ENCODE measurements around the gene TRIM68. TPM values are rescaled to one million over a fixed set of nuclear protein-coding genes. Genes with fewer than 3 reads are reported as not detected.

TRIM68 gene
- total RNA-seq, 2 experiments from 2014 or later = 4.1 to 5.4 TPM

GRCh38 chr11:4610258-4610935 is 2.4 kb upstream of the TRIM68 start:
- peaks cover 3% of the 10 kb centered on the region for H3K9me3 Mint-ChIP-seq
- Histone ChIP-seq H3K4me1 (ENCODE audit: insufficient read depth, low read length) (peaks cover 23% of the 10 kb centered on the region), H3K27ac (ENCODE audit: low read depth in 1 of 2, low read length in 2 of 2) (peak overlapping the region in 1 of 2 donors; percentile 53), H3K4me3 (ENCODE audit: low read length) (peak overlapping the region; percentile 35), H3K27me3 (ENCODE audit: control insufficient read depth in 1 of 2, insufficient read depth in 2 of 2, low read length in 2 of 2) (no peaks in the 10 kb centered on the region), H3K36me3 (ENCODE audit: insufficient read depth, low read length) (peaks cover under 1% of the 10 kb centered on the region), H3K9me3 (ENCODE audit: control insufficient read depth in 1 of 2, insufficient read depth in 1 of 2, low read length in 2 of 2) (no peaks in the 10 kb centered on the region)
- DNase-seq (peak in 4 of 14 experiments; percentile 25 to 67 (median 32)), ATAC-seq (ENCODE audit: poor library complexity) (no peak)
- TF ChIP-seq CTCF (IDR thresholded peaks at IDR 0.05) = no peak
- peaks cover 53% of the 10 kb centered on the region for H3K4me1 Mint-ChIP-seq (ENCODE audit: low read depth)
- intact Hi-C loops (cut with DNase I, micrococcal nuclease) = no loop called here
- CTCF ChIA-PET = no interaction called here
- peak overlapping the region; percentile 86 for H3K27ac Mint-ChIP-seq
- H3K4me3 Mint-ChIP-seq = peak overlapping the region; percentile 87
- POLR2A ChIA-PET = no interaction called here
- no peaks in the 10 kb centered on the region for H3K27me3 Mint-ChIP-seq
- peaks cover 7% of the 10 kb centered on the region for H3K36me3 Mint-ChIP-seq (ENCODE audit: low read depth)

- intact Hi-C loops (cut with DNase I, micrococcal nuclease) = loop anchor here in 1 of 2 experiments (5.0 to 10.0 kb wide), 3 partner anchors 215 to 1630 kb away; partner anchors contain the start of genes CNGA4 and TRIM21
- no peaks in the 10 kb centered on the region for H3K27me3 Mint-ChIP-seq
- H3K4me3 ChIP-seq (ENCODE audit: low read length) = peak overlapping the region; percentile 81
- ChIA-PET CTCF (interaction anchor here (1.3 kb wide), 1 partner anchor 30 kb away, joined by 5 read pairs; the partner anchor contains the start of gene OR51D1), POLR2A (no interaction called here)
- peaks cover 34% of the 10 kb centered on the region for H3K36me3 Mint-ChIP-seq (ENCODE audit: low read depth)
- H3K4me1 Mint-ChIP-seq (ENCODE audit: low read depth) = peaks cover 53% of the 10 kb centered on the region
- H3K4me3 Mint-ChIP-seq = peak overlapping the region; percentile 87
- peaks cover 3% of the 10 kb centered on the region for H3K9me3 Mint-ChIP-seq
- H3K27ac Mint-ChIP-seq = peak overlapping the region; percentile 86
- no peaks in the 10 kb centered on the region for H3K9me3 ChIP-seq (ENCODE audit: control insufficient read depth in 1 of 2, insufficient read depth in 1 of 2, low read length in 2 of 2)
- peaks cover 23% of the 10 kb centered on the region for H3K4me1 ChIP-seq (ENCODE audit: insufficient read depth, low read length)
- ATAC-seq (ENCODE audit: poor library complexity) = no peak
- H3K27me3 ChIP-seq (ENCODE audit: control insufficient read depth in 1 of 2, insufficient read depth in 2 of 2, low read length in 2 of 2) = no peaks in the 10 kb centered on the region
- peak in 1 of 14 experiments; percentile 4 for DNase-seq
- H3K36me3 ChIP-seq (ENCODE audit: insufficient read depth, low read length) = peaks cover 29% of the 10 kb centered on the region
- no peak for TF ChIP-seq CTCF (IDR thresholded peaks at IDR 0.05)
- no peak overlapping the region for H3K27ac ChIP-seq (ENCODE audit: low read depth in 1 of 2, low read length in 2 of 2)
These were observed 935 bp downstream of the TRIM68 start for GRCh38 chr11:4607096-4607495.

- Mint-ChIP-seq H3K9me3 (peaks cover 3% of the 10 kb centered on the region), H3K4me1 (ENCODE audit: low read depth) (peaks cover 53% of the 10 kb centered on the region), H3K4me3 (peak overlapping the region; percentile 87), H3K27ac (peak overlapping the region; percentile 86), H3K36me3 (ENCODE audit: low read depth) (peaks cover 41% of the 10 kb centered on the region), H3K27me3 (no peaks in the 10 kb centered on the region)
- ChIA-PET CTCF (interaction anchor here (1.3 kb wide), 1 partner anchor 31 kb away, joined by 5 read pairs; the partner anchor contains the start of gene OR51D1), POLR2A (no interaction called here)
- Histone ChIP-seq H3K36me3 (ENCODE audit: insufficient read depth, low read length) (peaks cover 36% of the 10 kb centered on the region), H3K4me1 (ENCODE audit: insufficient read depth, low read length) (peaks cover 23% of the 10 kb centered on the region), H3K9me3 (ENCODE audit: control insufficient read depth in 1 of 2, insufficient read depth in 1 of 2, low read length in 2 of 2) (no peaks in the 10 kb centered on the region), H3K27ac (ENCODE audit: low read depth in 1 of 2, low read length in 2 of 2) (no peak overlapping the region), H3K4me3 (ENCODE audit: low read length) (no peak overlapping the region), H3K27me3 (ENCODE audit: control insufficient read depth in 1 of 2, insufficient read depth in 2 of 2, low read length in 2 of 2) (no peaks in the 10 kb centered on the region)
- intact Hi-C loops (cut with DNase I, micrococcal nuclease) = loop anchor here in 1 of 2 experiments (5.0 to 10.0 kb wide), 3 partner anchors 214 to 1631 kb away; partner anchors contain the start of genes CNGA4 and TRIM21
- DNase-seq (no peak), ATAC-seq (ENCODE audit: poor library complexity) (no peak)
- no peak for TF ChIP-seq CTCF (IDR thresholded peaks at IDR 0.05)
These were observed 1.6 kb downstream of the TRIM68 start for GRCh38 chr11:4606231-4607015.
